MCF 10A (cell line): ENCODE measurements around the gene CAMTA1. TPM values are rescaled to one million over a fixed set of nuclear protein-coding genes. Genes with fewer than 3 reads are reported as not detected.

Experiments
- BruUV-seq: library from RNA; stranded (reverse); fragments of 400-500 nt; replicated peaks from 2 replicates; lab custom pipeline; 2021; lab: Mats Ljungman, UMichigan
- CTCF ChIA-PET: fragments of 300-600 bp; sonication (Branson Sonifier 250); formaldehyde crosslinking; extraction: SDS; loops from one replicate; lab custom pipeline; 2021; ENCODE audit warnings: antibody characterized with exemption, inconsistent platforms; lab: Yijun Ruan, JAX
- POLR2A ChIA-PET: fragments of 300-600, 350-650 bp; sonication (Branson Sonifier 250); formaldehyde crosslinking; extraction: SDS; loops from one replicate; lab custom pipeline; 2020; ENCODE audit warnings: antibody characterized with exemption, inconsistent platforms; lab: Yijun Ruan, JAX
- DNase-seq: peaks from one replicate; pipeline ENCODE4 v3.0.0-alpha.2; 2018; ENCODE audit not compliant: unreplicated experiment
- H3K27ac Mint-ChIP-seq: one replicate; pipeline ENCODE4 v1.8.0; 2022; ENCODE audit warnings: mild to moderate bottlenecking, low read depth, mixed read lengths; ENCODE audit not compliant: unreplicated experiment
- H3K27me3 Mint-ChIP-seq: one replicate; pipeline ENCODE4 v1.8.0; 2022; ENCODE audit warnings: mixed read lengths; ENCODE audit not compliant: insufficient read depth, unreplicated experiment
- H3K36me3 Mint-ChIP-seq: one replicate; pipeline ENCODE4 v1.8.0; 2022; ENCODE audit warnings: mild to moderate bottlenecking, moderate library complexity, mixed read lengths; ENCODE audit not compliant: insufficient read depth, unreplicated experiment
- H3K4me1 Mint-ChIP-seq: one replicate; pipeline ENCODE4 v1.8.0; 2022; ENCODE audit warnings: mixed read lengths; ENCODE audit not compliant: insufficient read depth, unreplicated experiment
- H3K4me3 Mint-ChIP-seq: one replicate; pipeline ENCODE4 v1.8.0; 2022; ENCODE audit warnings: mild to moderate bottlenecking, moderate library complexity, mixed read lengths; ENCODE audit not compliant: unreplicated experiment
- H3K9me3 Mint-ChIP-seq: one replicate; pipeline ENCODE4 v1.8.0; 2022; ENCODE audit warnings: mixed read lengths; ENCODE audit not compliant: unreplicated experiment
- CTCF ChIP-seq: fragments of 200-600 bp; IDR thresholded peaks from one replicate; pipeline ENCODE4 v1.8.0; 2022; ENCODE audit warnings: antibody characterized with exemption, mild to moderate bottlenecking; ENCODE audit not compliant: unreplicated experiment
- intact Hi-C: fragments of 100-400 bp; cut with micrococcal nuclease; formaldehyde crosslinking; loops from 2 replicates; pipeline ENCODE4 v1.14.1; 2022
- total RNA-seq: library from RNA; stranded (reverse); gene quantifications from 2 replicates; pipeline ENCODE4 v1.2.3, GENCODE V29; 2022

The CAMTA1 gene
- total RNA-seq, 1 experiment from 2014 or later, result 74.1 TPM

GRCh38 chr1:7640920-7641585, 855.8 kb downstream of the CAMTA1 start:
- no peaks in the 10 kb centered on the region for H3K4me1 Mint-ChIP-seq

GRCh38 chr1:7641587-7642417, 856.5 kb downstream of the CAMTA1 start:
- DNase-seq, result no peak
- no TSS peak for BruUV-seq
- Mint-ChIP-seq H3K27ac (no peak overlapping the region), H3K36me3 (no peaks in the 10 kb centered on the region), H3K4me1 (no peaks in the 10 kb centered on the region), H3K27me3 (no peaks in the 10 kb centered on the region), H3K9me3 (no peaks in the 10 kb centered on the region), H3K4me3 (no peak overlapping the region)
- TF ChIP-seq CTCF, result no peak
- POLR2A ChIA-PET, result no interaction called here
- CTCF ChIA-PET, result no interaction called here
- intact Hi-C loops, result no loop called here

More at GRCh38 chr1:7640920-7641585, 855.8 kb downstream of the CAMTA1 start:
- DNase-seq, result no peak
- POLR2A ChIA-PET, result no interaction called here
- BruUV-seq, result no TSS peak
- CTCF ChIA-PET, result interaction anchor here (0.5 to 0.6 kb wide), 2 partner anchors 268 to 419 kb away, joined by 3 read pairs; no protein-coding TSS in a partner anchor
- no peak overlapping the region for H3K4me3 Mint-ChIP-seq
- no peak for TF ChIP-seq CTCF
- no peaks in the 10 kb centered on the region for H3K36me3 Mint-ChIP-seq
- no peaks in the 10 kb centered on the region for H3K27me3 Mint-ChIP-seq
- H3K9me3 Mint-ChIP-seq, result no peaks in the 10 kb centered on the region
- intact Hi-C loops, result no loop called here
- H3K27ac Mint-ChIP-seq, result no peak overlapping the region

- H3K4me3 Mint-ChIP-seq, result no peak overlapping the region
- no peaks in the 10 kb centered on the region for H3K27me3 Mint-ChIP-seq
- no peaks in the 10 kb centered on the region for H3K9me3 Mint-ChIP-seq
- no peak for TF ChIP-seq CTCF
- intact Hi-C loops, result no loop called here
- CTCF ChIA-PET, result interaction anchor here (0.6 kb wide), 1 partner anchor 1178 kb away, joined by 3 read pairs; no protein-coding TSS in a partner anchor
- H3K4me1 Mint-ChIP-seq, result no peaks in the 10 kb centered on the region
- DNase-seq, result no peak
- H3K27ac Mint-ChIP-seq, result no peak overlapping the region
- no TSS peak for BruUV-seq
- POLR2A ChIA-PET, result no interaction called here
- H3K36me3 Mint-ChIP-seq, result no peaks in the 10 kb centered on the region
Measured at GRCh38 chr1:7642418-7642704, 857.1 kb downstream of the CAMTA1 start.

- no peak overlapping the region for H3K27ac Mint-ChIP-seq
- no peaks in the 10 kb centered on the region for H3K27me3 Mint-ChIP-seq
- H3K4me1 Mint-ChIP-seq, result no peaks in the 10 kb centered on the region
- no peaks in the 10 kb centered on the region for H3K36me3 Mint-ChIP-seq
- ChIA-PET POLR2A (no interaction called here), CTCF (interaction anchor here (0.6 to 3.0 kb wide), 2 partner anchors 601 to 1179 kb away, joined by 3 to 36 read pairs; no protein-coding TSS in a partner anchor)
- intact Hi-C loops, result no loop called here
- no peak overlapping the region for H3K4me3 Mint-ChIP-seq
- H3K9me3 Mint-ChIP-seq, result no peaks in the 10 kb centered on the region
- no peak for DNase-seq
- no TSS peak for BruUV-seq
- TF ChIP-seq CTCF, result no peak
Measured at GRCh38 chr1:7642781-7643529, 857.7 kb downstream of the CAMTA1 start.
